Neural progenitor cell (in vitro differentiated cells): ENCODE results near the gene MPZL3.

ENCODE experiments used
- EZH2 ChIP-seq: fragments of 200-600 bp; sonication (generic); IDR thresholded peaks from 2 replicates; pipeline ENCODE4 v1.6.1; 2017; ENCODE audit warnings: antibody characterized with exemption, mild to moderate bottlenecking, moderate library complexity
- EZH2phosphoT487 ChIP-seq: fragments of 200-600 bp; sonication (generic); IDR thresholded peaks from 2 replicates; pipeline ENCODE4 v1.6.1; 2017; ENCODE audit warnings: antibody characterized with exemption
- TF ChIP-seq, protein P1 (sequence below): fragments of 200-600 bp; sonication (generic); IDR thresholded peaks from 2 replicates; pipeline ENCODE4 v1.5.1; 2017; ENCODE audit warnings: antibody characterized with exemption, mild to moderate bottlenecking

DNA sequence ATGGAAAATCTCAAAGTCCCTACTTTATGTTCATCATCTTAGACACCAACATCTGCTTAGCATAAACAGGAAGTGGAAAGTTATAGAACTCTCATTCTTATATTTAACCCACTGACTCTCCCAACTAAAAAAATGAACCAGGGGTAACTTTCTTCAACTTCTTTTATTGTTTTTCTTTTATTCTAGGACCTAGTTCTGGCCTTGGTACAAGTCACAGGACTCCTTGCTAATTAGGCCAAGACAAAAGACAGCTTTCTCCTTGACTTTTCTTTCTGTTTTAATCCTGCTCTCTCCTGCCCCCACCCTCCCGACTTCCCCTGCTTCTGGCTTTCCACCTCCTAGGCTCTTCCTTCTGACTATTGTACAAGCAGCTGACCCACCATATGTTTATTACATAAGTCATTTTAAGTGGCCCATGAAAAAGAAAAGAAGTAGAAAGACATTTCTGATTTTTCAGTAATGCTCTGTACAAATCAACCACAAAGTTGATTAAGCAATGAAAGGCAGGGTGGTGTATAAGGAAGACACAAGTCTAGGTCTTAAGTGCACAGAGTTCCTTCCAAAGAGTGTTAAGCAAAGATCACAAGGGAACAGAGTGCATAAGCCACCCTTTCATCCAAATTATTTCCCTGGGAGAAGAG is 45.7 kb downstream of the MPZL3 start:
- TF ChIP-seq EZH2 (no peak), EZH2phosphoT487 (no peak)
- TF ChIP-seq, protein P1, sequence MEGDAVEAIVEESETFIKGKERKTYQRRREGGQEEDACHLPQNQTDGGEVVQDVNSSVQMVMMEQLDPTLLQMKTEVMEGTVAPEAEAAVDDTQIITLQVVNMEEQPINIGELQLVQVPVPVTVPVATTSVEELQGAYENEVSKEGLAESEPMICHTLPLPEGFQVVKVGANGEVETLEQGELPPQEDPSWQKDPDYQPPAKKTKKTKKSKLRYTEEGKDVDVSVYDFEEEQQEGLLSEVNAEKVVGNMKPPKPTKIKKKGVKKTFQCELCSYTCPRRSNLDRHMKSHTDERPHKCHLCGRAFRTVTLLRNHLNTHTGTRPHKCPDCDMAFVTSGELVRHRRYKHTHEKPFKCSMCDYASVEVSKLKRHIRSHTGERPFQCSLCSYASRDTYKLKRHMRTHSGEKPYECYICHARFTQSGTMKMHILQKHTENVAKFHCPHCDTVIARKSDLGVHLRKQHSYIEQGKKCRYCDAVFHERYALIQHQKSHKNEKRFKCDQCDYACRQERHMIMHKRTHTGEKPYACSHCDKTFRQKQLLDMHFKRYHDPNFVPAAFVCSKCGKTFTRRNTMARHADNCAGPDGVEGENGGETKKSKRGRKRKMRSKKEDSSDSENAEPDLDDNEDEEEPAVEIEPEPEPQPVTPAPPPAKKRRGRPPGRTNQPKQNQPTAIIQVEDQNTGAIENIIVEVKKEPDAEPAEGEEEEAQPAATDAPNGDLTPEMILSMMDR = no peak
